ENCODE results near the gene FUCA2.
"Not testable (repeated sequence)": the region's sequence is repeated elsewhere in the genome, so short reads cannot be mapped to it uniquely, and the experiment has no call there.

The FUCA2 gene

DNA sequence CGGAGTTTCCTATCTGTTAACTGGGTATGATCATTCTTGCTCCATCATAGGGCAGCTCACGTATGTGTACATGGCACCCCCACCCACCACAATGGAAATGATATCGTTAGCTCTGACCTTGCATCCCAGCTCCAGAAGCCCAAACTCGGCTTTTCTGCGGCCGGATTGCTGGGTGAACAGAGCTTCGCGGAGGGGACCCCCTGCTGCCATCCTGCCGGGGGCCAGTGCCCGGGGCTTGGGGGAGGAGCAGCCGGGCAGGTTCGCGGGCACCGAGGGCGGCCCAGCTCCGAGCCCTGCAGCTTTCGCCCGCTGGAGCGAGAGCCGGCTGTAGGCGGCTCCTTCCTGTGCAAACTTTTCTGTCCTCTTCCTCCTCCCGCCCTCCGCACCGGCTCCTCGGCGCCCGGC, 24.9 kb upstream of the FUCA2 start:
- no peak for DNase-seq (ENCODE audit: low read depth in 2 of 2, low spot score in 1 of 2)

DNA sequence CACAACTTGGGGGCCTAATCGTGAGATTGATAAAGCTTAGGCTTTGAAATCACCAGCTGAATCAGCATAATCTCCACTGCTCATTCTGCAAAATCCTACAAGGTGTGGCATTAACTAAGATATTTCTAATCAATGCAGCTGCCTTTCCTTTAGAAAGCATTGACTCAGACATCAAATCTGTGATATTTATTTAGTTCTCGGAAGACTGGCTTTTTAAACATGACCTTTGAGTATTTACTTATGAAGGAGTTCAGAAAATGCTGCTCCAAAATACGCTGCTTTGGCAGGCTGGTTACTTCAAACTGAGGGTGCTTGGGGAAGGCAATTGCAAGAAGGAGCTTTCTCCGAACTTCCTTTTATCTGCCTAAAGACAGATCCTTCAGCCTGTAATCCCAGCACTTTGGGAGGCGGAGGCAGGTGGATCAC, 23.7 kb upstream of the FUCA2 start:
- DNase-seq (ENCODE audit: low read depth in 2 of 2, low spot score in 1 of 2) = no peak

DNA sequence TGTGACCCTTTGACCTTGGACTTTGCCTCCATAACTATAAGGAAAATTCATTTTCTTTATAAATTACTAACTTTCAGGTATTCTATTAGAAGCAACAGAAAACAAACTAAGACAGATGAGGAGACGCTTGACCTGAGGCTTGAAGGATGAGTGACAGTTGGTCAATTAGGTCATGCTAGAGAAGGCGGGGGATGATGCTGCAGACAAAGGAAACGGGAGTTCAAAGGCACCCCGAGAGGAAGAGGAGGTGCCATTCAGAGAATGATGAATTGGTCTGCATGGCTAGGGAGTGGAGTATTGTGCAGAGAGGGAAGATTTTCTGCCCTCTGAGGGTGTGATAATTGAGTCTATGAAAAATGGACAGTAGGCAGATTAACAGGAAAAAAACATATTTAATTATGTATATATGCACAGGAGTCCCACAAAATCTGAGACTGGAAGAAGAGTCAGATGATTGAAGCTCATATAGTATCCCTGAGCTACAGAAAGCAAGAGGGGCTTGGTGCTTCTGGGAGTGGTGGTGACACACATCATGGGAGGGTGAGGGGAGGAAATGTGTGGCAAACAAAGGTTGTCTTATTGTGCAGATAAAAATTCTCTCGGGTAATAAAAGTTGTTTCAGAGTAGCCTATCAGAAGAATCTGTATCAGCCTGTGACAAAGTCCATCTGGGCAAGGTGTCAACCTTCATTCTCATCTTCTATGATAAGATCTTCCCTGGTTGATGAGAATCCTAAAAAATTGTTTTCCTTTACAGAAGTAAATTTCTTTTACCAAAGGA, 20.4 kb upstream of the FUCA2 start:
- DNase-seq (ENCODE audit: low read depth in 2 of 2, low spot score in 1 of 2) = no peak

- DNase-seq (ENCODE audit: low read depth in 2 of 2, low spot score in 1 of 2) = no peak
These were observed 17.6 kb upstream of the FUCA2 start for GRCh38 chr6:143529095-143529494.

DNA sequence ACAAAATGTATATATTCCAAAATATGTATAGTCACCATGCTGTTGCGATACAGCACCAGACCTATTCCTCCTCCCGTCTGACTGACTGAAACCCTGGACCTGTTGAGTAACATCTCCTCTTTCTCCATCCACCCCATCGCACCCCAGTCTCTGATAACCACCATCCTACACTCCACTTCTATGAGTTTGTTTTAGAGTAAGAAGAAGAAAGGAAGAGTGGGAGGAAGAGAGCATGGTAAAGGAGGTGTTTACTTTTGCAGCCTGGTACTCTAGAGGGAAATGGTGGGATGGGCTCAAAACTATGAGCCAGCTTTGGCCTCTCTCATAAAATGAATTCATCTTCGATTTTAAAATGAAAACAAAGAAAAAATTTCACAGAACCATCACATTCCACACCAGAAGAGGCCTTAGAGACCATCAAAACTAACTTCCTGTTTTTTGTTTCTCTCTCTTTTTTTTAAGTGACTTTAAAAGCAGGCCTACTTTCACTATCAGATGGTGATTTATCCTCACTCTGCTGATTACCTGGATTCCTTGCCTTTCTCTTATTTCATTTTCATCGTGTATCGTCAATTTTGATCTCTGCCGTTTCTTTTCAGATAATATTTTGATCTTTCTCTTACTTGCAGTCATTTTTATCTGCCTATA, 16.8 kb upstream of the FUCA2 start:
- no peak for DNase-seq (ENCODE audit: low read depth in 2 of 2, low spot score in 1 of 2)

GRCh38 chr6:143527677-143528076, 16.2 kb upstream of the FUCA2 start:
- no peak for DNase-seq (ENCODE audit: low read depth in 2 of 2, low spot score in 1 of 2)

GRCh38 chr6:143525356-143525755, 13.8 kb upstream of the FUCA2 start:
- no peak for DNase-seq (ENCODE audit: low read depth in 2 of 2, low spot score in 1 of 2)

- no peak for DNase-seq (ENCODE audit: low read depth in 2 of 2, low spot score in 1 of 2)
These were observed 10.6 kb upstream of the FUCA2 start for GRCh38 chr6:143522039-143522600.

- DNase-seq (ENCODE audit: low read depth in 2 of 2, low spot score in 1 of 2) = no peak
These were observed 5.9 kb upstream of the FUCA2 start for GRCh38 chr6:143517447-143517773.

DNA sequence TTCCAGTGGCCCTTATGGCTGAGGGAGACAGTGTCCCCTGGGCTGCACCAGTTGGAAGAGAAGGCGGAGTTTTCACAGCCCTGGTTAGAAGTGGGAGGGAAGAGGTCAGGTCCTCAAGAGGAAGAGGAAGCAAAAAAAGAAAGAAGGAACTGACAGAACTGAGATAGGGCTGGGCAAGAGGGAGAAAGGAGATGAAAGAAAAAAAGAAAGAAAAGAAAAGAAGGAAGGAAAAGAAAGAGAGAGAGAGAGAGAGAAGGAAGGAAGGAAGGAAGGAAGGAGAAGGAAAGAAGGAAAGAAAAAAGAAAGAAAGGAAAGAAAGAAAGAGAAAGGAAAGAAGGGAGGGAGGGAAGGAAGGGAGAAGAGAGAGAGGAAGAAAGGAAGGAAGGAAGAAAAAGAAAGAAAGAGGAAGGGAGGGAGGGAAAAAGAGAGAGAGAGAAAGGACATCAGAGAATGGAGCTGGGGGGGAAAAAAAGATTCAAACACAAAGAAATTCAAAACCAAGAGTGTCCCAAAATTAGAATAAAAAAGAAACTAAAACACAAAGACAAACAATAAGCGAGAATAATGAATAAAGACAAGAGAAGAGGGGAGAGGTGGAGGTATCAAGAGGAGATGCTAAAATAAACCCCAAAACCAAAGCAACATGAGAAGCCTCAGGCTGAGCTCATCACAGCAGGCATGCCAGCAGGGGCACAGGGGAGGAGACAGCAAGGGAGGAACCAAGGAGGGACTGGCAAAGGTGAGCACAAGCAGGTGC, 5.3 kb upstream of the FUCA2 start:
- DNase-seq (ENCODE audit: low read depth in 2 of 2, low spot score in 1 of 2) = no peak

GRCh38 chr6:143515766-143516355, 4.3 kb upstream of the FUCA2 start:
- no peak for DNase-seq (ENCODE audit: low read depth in 2 of 2, low spot score in 1 of 2)

DNA sequence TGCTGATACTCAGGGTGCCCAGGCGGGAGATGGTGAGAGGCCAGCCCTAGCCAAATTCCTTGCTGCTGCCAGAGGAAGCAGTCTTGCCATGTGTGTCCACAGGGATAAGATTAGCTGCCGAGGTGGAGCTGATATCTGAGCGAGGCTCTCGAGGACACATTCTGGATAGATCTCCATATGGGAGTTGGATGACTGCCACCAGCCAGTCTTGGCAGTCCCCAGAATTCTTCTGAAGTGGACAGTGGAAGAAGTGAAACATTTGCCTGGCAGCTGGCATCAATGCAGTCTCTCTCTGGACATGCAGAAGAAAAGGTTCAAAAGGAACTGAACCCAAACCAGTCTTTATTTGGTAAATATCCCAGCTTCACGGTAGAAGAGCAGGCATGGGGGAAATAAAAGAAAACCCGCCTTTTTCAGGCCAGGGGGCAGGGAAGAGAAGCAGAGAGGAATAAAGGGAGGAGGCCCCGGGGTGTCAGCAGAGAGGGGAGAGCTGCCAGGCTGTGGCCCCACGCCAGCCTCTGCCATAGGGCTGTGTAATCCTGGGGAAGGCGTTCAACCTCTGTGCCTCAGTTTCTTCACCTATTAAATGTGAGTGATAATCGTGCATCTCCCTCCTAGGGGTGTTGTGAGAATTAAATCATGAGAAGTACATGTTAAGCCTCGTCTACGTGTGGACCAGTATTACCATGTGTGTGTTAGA, 3.7 kb upstream of the FUCA2 start:
- DNase-seq (ENCODE audit: low read depth in 2 of 2, low spot score in 1 of 2) = no peak

- DNase-seq (ENCODE audit: low read depth in 2 of 2, low spot score in 1 of 2) = peak in 1 of 2 donors; percentile 12
These were observed 1.9 kb upstream of the FUCA2 start for GRCh38 chr6:143513410-143513809.

DNA sequence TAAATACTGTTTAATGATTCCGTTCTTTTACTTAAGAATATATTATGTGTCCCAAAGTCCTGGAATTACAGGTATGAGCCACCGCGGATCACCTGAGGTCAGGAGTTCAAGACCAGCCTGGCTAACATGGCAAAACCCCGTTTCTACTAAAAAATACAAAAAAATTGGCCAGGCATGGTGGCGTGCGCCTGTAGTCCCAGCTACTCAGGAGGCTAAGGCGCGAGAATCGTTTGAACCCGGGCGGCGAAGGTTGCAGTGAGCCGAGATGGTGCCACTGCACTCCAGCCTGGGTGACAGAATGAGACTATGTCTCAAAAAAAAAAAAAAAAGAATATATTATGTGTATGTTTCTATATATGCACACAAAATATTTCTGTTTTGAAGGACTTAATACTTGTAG, 1.2 kb downstream of the FUCA2 start:
- not testable (repeated sequence) for DNase-seq (ENCODE audit: low read depth in 2 of 2, low spot score in 1 of 2)

GRCh38 chr6:143507358-143508145, 4.0 kb downstream of the FUCA2 start:
- DNase-seq (ENCODE audit: low read depth in 2 of 2, low spot score in 1 of 2) = no peak

DNA sequence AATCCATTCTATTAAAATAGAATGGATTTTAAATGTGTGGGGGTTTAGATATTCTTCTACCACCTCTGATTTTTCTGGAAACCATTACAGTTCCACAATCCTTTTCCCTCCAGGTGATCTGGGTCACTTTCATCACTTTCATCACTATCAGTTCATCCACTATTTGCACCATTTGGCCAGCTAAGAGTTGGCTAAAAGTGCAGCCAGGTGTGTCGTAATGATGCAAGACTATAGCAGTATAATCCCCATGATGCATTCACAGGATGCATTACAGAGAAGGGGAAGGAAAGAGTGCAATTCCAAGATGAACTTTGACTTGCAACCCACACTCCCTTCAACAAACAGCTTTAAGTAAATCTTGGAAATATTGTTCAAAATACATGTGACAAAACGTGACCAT, 4.9 kb downstream of the FUCA2 start:
- DNase-seq (ENCODE audit: low read depth in 2 of 2, low spot score in 1 of 2) = no peak

DNA sequence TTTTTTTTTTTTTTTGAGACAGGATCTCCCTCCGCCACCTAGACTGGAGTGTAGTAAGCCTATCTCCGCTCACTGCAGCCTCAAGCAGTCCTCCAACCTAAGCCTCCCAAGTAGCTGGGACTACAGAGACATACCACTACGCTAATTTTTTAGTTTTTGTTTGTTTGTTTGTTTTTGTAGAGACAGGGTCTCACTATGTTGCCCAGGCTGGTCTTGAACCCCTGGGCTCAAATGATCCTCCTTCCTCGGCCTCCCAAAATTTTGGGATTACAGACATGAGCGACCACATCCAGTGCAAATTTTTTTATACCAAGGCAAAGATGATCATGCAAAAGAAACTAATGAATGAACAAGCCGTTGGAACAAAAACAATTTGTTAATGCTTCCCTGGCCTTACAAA, 5.3 kb downstream of the FUCA2 start:
- no peak for DNase-seq (ENCODE audit: low read depth in 2 of 2, low spot score in 1 of 2)

DNA sequence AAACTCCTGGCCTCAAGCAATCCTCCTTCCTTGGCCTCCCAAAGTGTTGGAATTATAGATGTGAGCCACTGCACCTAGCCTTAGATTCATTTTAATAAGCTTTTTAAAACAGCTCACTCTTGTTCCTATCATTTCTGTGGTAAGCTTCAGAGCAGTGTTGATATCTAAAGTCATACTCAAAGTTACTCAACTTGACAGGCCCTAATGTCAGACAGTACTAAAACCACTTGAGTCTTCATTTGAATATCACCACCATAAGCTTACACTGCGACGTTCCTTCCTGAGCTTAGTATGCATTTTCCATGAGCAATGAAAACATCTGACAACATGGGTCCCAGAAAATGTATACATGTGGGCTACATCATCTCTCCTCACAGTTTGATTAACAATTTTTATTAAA, 6.0 kb downstream of the FUCA2 start:
- no peak for DNase-seq (ENCODE audit: low read depth in 2 of 2, low spot score in 1 of 2)

DNA sequence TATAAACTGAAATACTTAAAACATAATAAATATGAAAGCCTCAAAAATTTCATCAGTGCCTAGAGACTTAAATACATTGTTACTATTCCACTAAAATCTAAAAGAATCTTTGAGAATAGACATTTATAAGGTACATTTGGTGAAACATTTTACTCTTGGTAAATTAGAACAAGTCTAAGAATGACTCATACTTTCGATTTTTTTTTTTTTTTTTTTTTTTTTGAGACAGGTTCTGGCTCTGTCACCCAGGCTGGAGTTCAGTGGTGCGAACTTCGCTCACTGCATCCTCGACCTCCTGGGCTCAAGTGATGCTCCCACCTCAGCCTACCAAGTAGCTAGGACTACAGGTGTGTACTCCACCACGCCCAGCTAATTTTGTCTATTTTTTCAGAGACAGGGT, 6.4 kb downstream of the FUCA2 start:
- DNase-seq (ENCODE audit: low read depth in 2 of 2, low spot score in 1 of 2) = no peak

- no peak for DNase-seq (ENCODE audit: low read depth in 2 of 2, low spot score in 1 of 2)
These were observed 7.2 kb downstream of the FUCA2 start for GRCh38 chr6:143504369-143504768.
